GM23338 (cell line): ENCODE measurements around the gene ATP1B3. TPM values are rescaled to one million over a fixed set of nuclear protein-coding genes. Genes with fewer than 3 reads are reported as not detected.

Experiments used
- ATAC-seq: fragments of 200-7000 bp; cut with Tn5 transposase; 3 replicates; pipeline ENCODE4 v1.9.1; 2020
- DNase-seq: peaks from one replicate; pipeline ENCODE4 v3.0.0-alpha.2; 2015; ENCODE audit warnings: low spot score
- H2AFZ ChIP-seq: fragments of 200-600 bp; sonication (generic); 2 replicates; pipeline ENCODE4 v1.8.0; 2016; ENCODE audit warnings: antibody characterized with exemption, mild to moderate bottlenecking, moderate library complexity
- H3F3A ChIP-seq: fragments of 200-600 bp; sonication (generic); replicated peaks from 2 replicates; pipeline ENCODE4 v1.8.0; 2017; ENCODE audit warnings: antibody characterized with exemption, mixed run types, low read depth
- H3K27ac ChIP-seq: fragments of 200-600 bp; sonication (generic); 2 replicates; pipeline ENCODE4 v1.6.1; 2016; ENCODE audit warnings: low read depth
- H3K27me3 ChIP-seq: fragments of 200-600 bp; sonication (generic); 2 replicates; pipeline ENCODE4 v1.8.0; 2016; ENCODE audit warnings: mild to moderate bottlenecking, mixed run types, moderate library complexity; ENCODE audit not compliant: insufficient read depth
- H3K36me3 ChIP-seq: fragments of 200-600 bp; sonication (generic); 2 replicates; pipeline ENCODE4 v1.8.0; 2016; ENCODE audit warnings: mild to moderate bottlenecking; ENCODE audit not compliant: insufficient read depth
- H3K4me1 ChIP-seq: fragments of 200-600 bp; sonication (generic); 2 replicates; pipeline ENCODE4 v1.8.0; 2016; ENCODE audit warnings: mild to moderate bottlenecking, moderate library complexity; ENCODE audit not compliant: insufficient read depth
- H3K4me2 ChIP-seq: fragments of 200-600 bp; sonication (generic); 2 replicates; pipeline ENCODE4 v1.7.1; 2017; ENCODE audit warnings: mixed run types
- H3K4me3 ChIP-seq: fragments of 200-600 bp; sonication (generic); 2 replicates; pipeline ENCODE4 v1.6.1; 2016; ENCODE audit warnings: mixed run types
- H3K79me2 ChIP-seq: fragments of 200-600 bp; sonication (generic); replicated peaks from 2 replicates; pipeline ENCODE4 v1.8.0; 2017; ENCODE audit warnings: mild to moderate bottlenecking; ENCODE audit not compliant: insufficient read depth
- H3K9me2 ChIP-seq: fragments of 200-600 bp; sonication (generic); 2 replicates; pipeline ENCODE4 v1.8.0; 2017; ENCODE audit not compliant: insufficient read depth
- H4K20me1 ChIP-seq: fragments of 200-600 bp; sonication (generic); replicated peaks from 2 replicates; pipeline ENCODE4 v1.8.0; 2017; ENCODE audit warnings: mild to moderate bottlenecking; ENCODE audit not compliant: insufficient read depth
- H3K27ac Mint-ChIP-seq: 2 replicates; pipeline ENCODE4 v1.8.0; 2020; ENCODE audit warnings: inconsistent platforms, mild to moderate bottlenecking, moderate library complexity, mixed read lengths
- H3K27me3 Mint-ChIP-seq: 3 replicates; pipeline ENCODE4 v1.8.0; 2022; ENCODE audit warnings: low read depth, mild to moderate bottlenecking, moderate library complexity, mixed read lengths, inconsistent platforms; ENCODE audit not compliant: insufficient read depth, poor library complexity
- H3K36me3 Mint-ChIP-seq: 3 replicates; pipeline ENCODE4 v1.8.0; 2021; ENCODE audit warnings: low read depth, mild to moderate bottlenecking, inconsistent platforms, moderate library complexity, mixed read lengths
- H3K4me1 Mint-ChIP-seq: 3 replicates; pipeline ENCODE4 v1.8.0; 2020; ENCODE audit warnings: mild to moderate bottlenecking, inconsistent platforms, mixed read lengths
- H3K4me3 Mint-ChIP-seq: 3 replicates; pipeline ENCODE4 v1.8.0; 2021; ENCODE audit warnings: moderate library complexity, mild to moderate bottlenecking, inconsistent platforms, mixed read lengths
- H3K9me3 Mint-ChIP-seq: 3 replicates; pipeline ENCODE4 v1.8.0; 2020; ENCODE audit warnings: moderate library complexity, mild to moderate bottlenecking, inconsistent platforms, mixed read lengths
- CREB1 ChIP-seq: fragments of 250-450 bp; sonication (Bioruptor Pico); IDR thresholded peaks from 2 replicates; pipeline ENCODE4 v1.5.0; 2020; ENCODE audit warnings: low read depth, mild to moderate bottlenecking, moderate library complexity
- ETS1 ChIP-seq: IDR thresholded peaks from 2 replicates; pipeline ENCODE4 v1.6.1; 2016; ENCODE audit warnings: antibody characterized with exemption
- EZH2 ChIP-seq: fragments of 200-600 bp; sonication (generic); IDR thresholded peaks from one replicate; pipeline ENCODE4 v1.8.0; 2017; ENCODE audit warnings: antibody characterized with exemption, mild to moderate bottlenecking, low read depth; ENCODE audit not compliant: unreplicated experiment
- EZH2phosphoT487 ChIP-seq: fragments of 200-600 bp; sonication (generic); IDR thresholded peaks from one replicate; pipeline ENCODE4 v1.8.1; 2018; ENCODE audit warnings: antibody characterized with exemption; ENCODE audit not compliant: unreplicated experiment
- JUNB ChIP-seq: IDR thresholded peaks from one replicate; pipeline ENCODE4 v1.6.1; 2016; ENCODE audit warnings: antibody characterized with exemption; ENCODE audit not compliant: unreplicated experiment
- POLR2AphosphoS5 ChIP-seq: IDR thresholded peaks from 2 replicates; pipeline ENCODE4 v1.6.1; 2016; ENCODE audit warnings: antibody characterized with exemption, low read depth
- REST ChIP-seq: IDR thresholded peaks from one replicate; pipeline ENCODE4 v1.6.1; 2018; ENCODE audit warnings: antibody characterized with exemption; ENCODE audit not compliant: unreplicated experiment
- STAT1 ChIP-seq: IDR thresholded peaks from one replicate; pipeline ENCODE4 v1.6.1; 2016; ENCODE audit warnings: antibody characterized with exemption; ENCODE audit not compliant: unreplicated experiment
- ZNF114 ChIP-seq: fragments of 250-450 bp; sonication (Bioruptor Pico); IDR thresholded peaks from 2 replicates; pipeline ENCODE4 v1.5.0; 2020; ENCODE audit warnings: mild to moderate bottlenecking, moderate library complexity
- ZNF331 ChIP-seq: fragments of 250-450 bp; sonication (Bioruptor Pico); IDR thresholded peaks from 2 replicates; pipeline ENCODE4 v1.5.0; 2020; ENCODE audit warnings: low read depth, mild to moderate bottlenecking, moderate library complexity
- ZNF462 ChIP-seq: fragments of 250-450 bp; sonication (Bioruptor Pico); IDR thresholded peaks from 2 replicates; pipeline ENCODE4 v1.5.0; 2020; ENCODE audit warnings: mild to moderate bottlenecking, moderate library complexity
- polyA plus RNA-seq: library from polyadenylated mRNA; unstranded; fragments of >200 nt; fragmentation: Nextera tagmentation; extraction: Ambion mirVana; gene quantifications from 2 replicates; pipeline ENCODE4 v1.2.1, GENCODE V29; 2016
- total RNA-seq: library from RNA; depleted of rRNA; stranded (reverse); fragments of >200 nt; shearing (Covaris generic); gene quantifications from 2 replicates; pipeline ENCODE4 v1.2.3, GENCODE V29; 2014

The ATP1B3 gene
- total and polyA plus RNA-seq, 2 experiments from 2014 or later: 135 to 315 TPM

DNA sequence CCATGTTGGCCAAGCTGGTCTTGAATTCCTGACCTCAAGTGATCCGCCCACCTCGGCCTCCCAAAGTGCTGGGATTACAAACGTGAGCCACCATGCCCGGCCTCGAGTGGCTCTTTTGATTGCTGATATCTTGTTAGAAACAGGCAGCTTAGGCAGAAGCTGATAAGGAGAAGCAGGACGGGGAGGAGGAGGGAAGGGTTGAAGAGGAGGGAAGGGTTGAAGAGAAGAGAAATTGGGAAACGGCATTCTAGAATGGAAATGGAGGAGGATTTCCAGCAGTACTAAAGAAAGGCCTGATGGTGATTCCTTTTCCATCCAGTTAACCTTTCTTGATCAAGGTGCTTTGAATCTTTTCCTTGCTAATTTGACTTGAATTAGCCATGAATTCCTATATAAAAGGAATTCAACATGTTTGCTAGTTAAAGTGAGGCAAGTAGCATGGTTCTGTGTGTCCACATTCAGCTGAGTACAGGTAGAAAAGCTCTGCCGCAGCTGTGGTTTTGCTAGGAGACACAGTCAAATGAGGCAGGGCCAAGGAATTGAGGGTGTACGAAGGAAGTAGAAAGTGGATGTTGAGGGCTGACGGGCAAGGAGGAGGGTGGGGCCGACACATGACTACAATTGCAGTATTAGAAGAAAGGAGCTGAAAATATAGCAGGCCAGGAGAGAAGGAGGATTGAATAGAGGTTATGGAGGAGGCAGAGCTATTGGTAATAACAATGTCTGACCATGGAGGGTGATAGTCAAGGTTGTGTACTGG is 27.2 kb upstream of the ATP1B3 start (continued):
- TF ChIP-seq EZH2: no peak
- TF ChIP-seq ZNF331 (CRISPR knock-in tag): no peak
- TF ChIP-seq JUNB: no peak
- TF ChIP-seq EZH2phosphoT487: no peak
- TF ChIP-seq ETS1: no peak
- no peak for TF ChIP-seq REST

DNA sequence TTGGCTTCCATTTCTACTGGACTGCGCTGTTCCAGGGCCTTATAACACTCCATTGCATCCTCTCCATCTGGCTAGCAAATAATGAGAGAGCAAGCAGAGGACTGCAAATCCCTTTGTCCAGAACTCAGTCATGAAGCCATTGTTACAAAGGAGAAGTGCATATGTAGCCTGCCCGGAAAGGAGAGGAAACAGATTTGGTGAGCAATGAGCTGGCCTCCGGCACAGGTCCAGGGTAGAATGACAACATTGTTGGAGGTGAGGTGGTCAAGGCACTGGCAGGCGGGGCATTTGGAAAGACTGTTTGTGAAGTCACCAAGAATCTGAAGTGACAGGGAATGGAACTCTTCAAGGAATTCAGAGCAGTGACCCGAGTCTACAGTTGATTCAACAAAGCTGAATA is 25.0 kb upstream of the ATP1B3 start:
- no peak overlapping the region for H3K4me2 ChIP-seq
- H3K27me3 ChIP-seq: no peaks in the 10 kb centered on the region
- no peaks in the 10 kb centered on the region for H3K9me2 ChIP-seq
- DNase-seq (no peak), ATAC-seq (no peak)
- Mint-ChIP-seq H3K27ac (no peak overlapping the region), H3K4me3 (no peak overlapping the region), H3K27me3 (peaks cover 2% of the 10 kb centered on the region), H3K9me3 (no peaks in the 10 kb centered on the region; the same call in 2 of the 3 replicates), H3K4me1 (no peaks in the 10 kb centered on the region), H3K36me3 (no peaks in the 10 kb centered on the region)
- no peak overlapping the region for H3K4me3 ChIP-seq
- no peak overlapping the region for H3K27ac ChIP-seq
- no peaks in the 10 kb centered on the region for H3K36me3 ChIP-seq
- H3F3A ChIP-seq: no peaks in the 10 kb centered on the region
- H2AFZ ChIP-seq: 0 out of 2 replicates have a peak overlapping the region, but pooled peaks have one; percentile 52
- H3K4me1 ChIP-seq: no peaks in the 10 kb centered on the region
- no peaks in the 10 kb centered on the region for H4K20me1 ChIP-seq
- no peaks in the 10 kb centered on the region for H3K79me2 ChIP-seq
- TF ChIP-seq ZNF462 (no peak), STAT1 (no peak), ZNF114 (CRISPR knock-in tag) (no peak), ZNF331 (CRISPR knock-in tag) (no peak), EZH2phosphoT487 (no peak), CREB1 (no peak), POLR2AphosphoS5 (no peak), ETS1 (no peak)
